Measurements from ENCODE around the gene NT5E. TPM values are rescaled to one million over a fixed set of nuclear protein-coding genes. Genes with fewer than 3 reads are reported as not detected.
A peak's percentile ranks its signal among the peaks of the same experiment; 100 is the strongest.

Gene NT5E
- total and polyA plus RNA-seq, 2 of the 13 experiments (the other 11 are each of a cell fraction or from before 2014, with no cell fraction given), result 9.5 to 33.0 TPM

- TF ChIP-seq ZBTB39 (CRISPR knock-in tag; IDR thresholded peaks at IDR 0.05) (peak; percentile 41; the same call in 1 of the 2 replicates), ATF4 (CRISPR knock-in tag; IDR thresholded peaks at IDR 0.05) (no peak), LBX2 (CRISPR knock-in tag; IDR thresholded peaks at IDR 0.05; ENCODE audit: borderline replicate concordance) (no peak; the same call in 1 of the 2 replicates), CBX1 (IDR thresholded peaks at IDR 0.05; ENCODE audit: low read depth) (peak; percentile 25), NRL (CRISPR knock-in tag; IDR thresholded peaks at IDR 0.05; ENCODE audit: borderline replicate concordance) (peak; percentile 63; the same call in 1 of the 2 replicates), ZNF225 (CRISPR knock-in tag; IDR thresholded peaks at IDR 0.05) (no peak), SMAD9 (CRISPR knock-in tag; IDR thresholded peaks at IDR 0.05) (no peak), FOXK2 (IDR thresholded peaks at IDR 0.05) (no peak), NR2C2 (CRISPR knock-in tag; IDR thresholded peaks at IDR 0.05; ENCODE audit: borderline replicate concordance) (peak; percentile 79; the same call in 1 of the 2 replicates), HNRNPK (IDR thresholded peaks at IDR 0.05; ENCODE audit: low read depth, low read length, poor library complexity, severe bottlenecking) (peak; percentile 45), ZFP82 (CRISPR knock-in tag; IDR thresholded peaks at IDR 0.05; ENCODE audit: borderline replicate concordance) (peak; percentile 50; the same call in 1 of the 2 replicates), GABPB1 (CRISPR knock-in tag; IDR thresholded peaks at IDR 0.05) (peak; percentile 71), HMG20A (CRISPR knock-in tag; IDR thresholded peaks at IDR 0.05; ENCODE audit: borderline replicate concordance) (no peak), ZBTB7A (CRISPR knock-in tag; IDR thresholded peaks at IDR 0.05) (no peak), MTA3 (CRISPR knock-in tag; IDR thresholded peaks at IDR 0.05) (no peak), AKNA (CRISPR knock-in tag; IDR thresholded peaks at IDR 0.05; ENCODE audit: borderline replicate concordance) (no peak), ZNF12 (CRISPR knock-in tag; IDR thresholded peaks at IDR 0.05) (no peak), BRCA1 (CRISPR knock-in tag; IDR thresholded peaks at IDR 0.05) (no peak), RARG (CRISPR knock-in tag; IDR thresholded peaks at IDR 0.05; ENCODE audit: low read depth) (no peak), FOXJ3 (CRISPR knock-in tag; IDR thresholded peaks at IDR 0.05; ENCODE audit: borderline replicate concordance) (no peak; the same call in 1 of the 2 replicates), ZSCAN30 (CRISPR knock-in tag; IDR thresholded peaks at IDR 0.05) (no peak)
Observed at GRCh38 chr6:85449818-85450759, at the start of gene NT5E (continued).

Measured in HepG2 (cell line).